ENCODE measurements around the gene ARRDC1. TPM values are rescaled to one million over a fixed set of nuclear protein-coding genes. Genes with fewer than 3 reads are reported as not detected.

ARRDC1 gene
- total RNA-seq, 6 experiments from 2014 or later = 15.9 to 18.2 (median 17.1) TPM

GRCh38 chr9:137569609-137570203 lies 35.8 kb upstream of the ARRDC1 start:
- Mint-ChIP-seq H3K4me3 (no peak overlapping the region), H3K36me3 (ENCODE audit: low read depth) (peaks cover 21% of the 10 kb centered on the region), H3K27ac (no peak overlapping the region), H3K27me3 (ENCODE audit: insufficient read depth) (no peaks in the 10 kb centered on the region; the same call in 1 of the 2 replicates), H3K4me1 (ENCODE audit: low read depth) (no peaks in the 10 kb centered on the region), H3K9me3 (no peaks in the 10 kb centered on the region; the same call in 1 of the 2 replicates)
- TF ChIP-seq CTCF (IDR thresholded peaks at IDR 0.05) = no peak
- no peak for DNase-seq

GRCh38 chr9:137570566-137570965 lies 34.9 kb upstream of the ARRDC1 start:
- no peak for DNase-seq
- TF ChIP-seq CTCF (IDR thresholded peaks at IDR 0.05) = no peak
- H3K27me3 Mint-ChIP-seq (ENCODE audit: insufficient read depth) = no peaks in the 10 kb centered on the region; the same call in 1 of the 2 replicates
- peaks cover 29% of the 10 kb centered on the region for H3K36me3 Mint-ChIP-seq (ENCODE audit: low read depth)
- H3K9me3 Mint-ChIP-seq = no peaks in the 10 kb centered on the region; the same call in 1 of the 2 replicates
- peak overlapping the region; percentile 43; the same call in 1 of the 2 replicates for H3K27ac Mint-ChIP-seq
- H3K4me1 Mint-ChIP-seq (ENCODE audit: low read depth) = peaks cover 3% of the 10 kb centered on the region
- peak overlapping the region; percentile 32; the same call in 1 of the 2 replicates for H3K4me3 Mint-ChIP-seq

- no peaks in the 10 kb centered on the region; the same call in 1 of the 2 replicates for H3K27me3 Mint-ChIP-seq (ENCODE audit: insufficient read depth)
- peaks cover 30% of the 10 kb centered on the region for H3K4me1 Mint-ChIP-seq (ENCODE audit: low read depth)
- DNase-seq = no peak
- H3K9me3 Mint-ChIP-seq = no peaks in the 10 kb centered on the region; the same call in 1 of the 2 replicates
- H3K36me3 Mint-ChIP-seq (ENCODE audit: low read depth) = peaks cover 32% of the 10 kb centered on the region
- no peak overlapping the region for H3K27ac Mint-ChIP-seq
- TF ChIP-seq CTCF (IDR thresholded peaks at IDR 0.05) = no peak
- H3K4me3 Mint-ChIP-seq = no peak overlapping the region
Observed at GRCh38 chr9:137574192-137574591, 31.3 kb upstream of the ARRDC1 start.

GRCh38 chr9:137575364-137575715 lies 30.1 kb upstream of the ARRDC1 start:
- H3K9me3 Mint-ChIP-seq = no peaks in the 10 kb centered on the region; the same call in 1 of the 2 replicates
- no peak overlapping the region for H3K4me3 Mint-ChIP-seq
- H3K36me3 Mint-ChIP-seq (ENCODE audit: low read depth) = peaks cover 29% of the 10 kb centered on the region

GRCh38 chr9:137575716-137576411 lies 29.6 kb upstream of the ARRDC1 start:
- Mint-ChIP-seq H3K4me1 (ENCODE audit: low read depth) (peaks cover 33% of the 10 kb centered on the region), H3K27ac (no peak overlapping the region), H3K4me3 (no peak overlapping the region), H3K27me3 (ENCODE audit: insufficient read depth) (no peaks in the 10 kb centered on the region; the same call in 1 of the 2 replicates), H3K36me3 (ENCODE audit: low read depth) (peaks cover 24% of the 10 kb centered on the region), H3K9me3 (no peaks in the 10 kb centered on the region)
- no peak for TF ChIP-seq CTCF (IDR thresholded peaks at IDR 0.05)
- DNase-seq = no peak

More at GRCh38 chr9:137575364-137575715, 30.1 kb upstream of the ARRDC1 start:
- no peak overlapping the region for H3K27ac Mint-ChIP-seq
- peaks cover 33% of the 10 kb centered on the region for H3K4me1 Mint-ChIP-seq (ENCODE audit: low read depth)
- DNase-seq = no peak
- H3K27me3 Mint-ChIP-seq (ENCODE audit: insufficient read depth) = no peaks in the 10 kb centered on the region; the same call in 1 of the 2 replicates
- TF ChIP-seq CTCF (IDR thresholded peaks at IDR 0.05) = no peak

Measured in HFFc6 (cell line).